ENCODE results near the gene FAM53B.
"Not testable (repeated sequence)": the region's sequence is repeated elsewhere in the genome, so short reads cannot be mapped to it uniquely, and the experiment has no call there.

The FAM53B gene

GRCh38 chr10:124744102-124745050, at the start of gene FAM53B:
Gene FAM53B, minus strand, starts transcription at chr10:124744378. Its CDS starts 37,665 bp downstream, at chr10:124706713.
- DNase-seq = peak; percentile 65

- peak; percentile 8 for DNase-seq
Measured at GRCh38 chr10:124792998-124793352, 48.8 kb upstream of the FAM53B start.

GRCh38 chr10:124791547-124792348, 47.6 kb upstream of the FAM53B start, which contains the start of gene EEF1AKMT2:
Gene EEF1AKMT2, minus strand, starts transcription at chr10:124791887. Its CDS starts 54 bp downstream, at chr10:124791833.
- peak; percentile 73 for DNase-seq

GRCh38 chr10:124782900-124783299, 38.7 kb upstream of the FAM53B start:
- DNase-seq = not testable (repeated sequence)

- DNase-seq = no peak
Measured at GRCh38 chr10:124768791-124769190, 24.6 kb upstream of the FAM53B start.

- no peak for DNase-seq
Measured at GRCh38 chr10:124765256-124765655, 21.1 kb upstream of the FAM53B start.

- DNase-seq = no peak
Measured at GRCh38 chr10:124763267-124763666, 19.1 kb upstream of the FAM53B start.

- no peak for DNase-seq
Measured at GRCh38 chr10:124762281-124762680, 18.1 kb upstream of the FAM53B start.

- no peak for DNase-seq
Measured at GRCh38 chr10:124756156-124756903, 12.2 kb upstream of the FAM53B start.

- no peak for DNase-seq
Measured at GRCh38 chr10:124755581-124755980, 11.4 kb upstream of the FAM53B start.

- DNase-seq = no peak
Measured at GRCh38 chr10:124754227-124754626, 10.0 kb upstream of the FAM53B start.

- DNase-seq = no peak
Measured at GRCh38 chr10:124748953-124749645, 4.9 kb upstream of the FAM53B start.

GRCh38 chr10:124748166-124748565, 4.0 kb upstream of the FAM53B start:
- DNase-seq = no peak

GRCh38 chr10:124747745-124748144, 3.6 kb upstream of the FAM53B start:
- DNase-seq = no peak

- no peak for DNase-seq
Measured at GRCh38 chr10:124746992-124747391, 2.8 kb upstream of the FAM53B start.

GRCh38 chr10:124746447-124746846, 2.3 kb upstream of the FAM53B start:
- not testable (repeated sequence) for DNase-seq

GRCh38 chr10:124745673-124746072, 1.5 kb upstream of the FAM53B start:
- DNase-seq = peak; percentile 57

- DNase-seq = no peak
Measured at GRCh38 chr10:124745252-124745651, 1.1 kb upstream of the FAM53B start.

GRCh38 chr10:124743191-124744101, 732 bp downstream of the FAM53B start:
- DNase-seq = no peak

- DNase-seq = peak; percentile 34
Measured at GRCh38 chr10:124742413-124743190, 1.6 kb downstream of the FAM53B start.

Data from MV-4-11 (cell line).